Measurements from ENCODE around the gene KATNBL1.

Gene KATNBL1

DNA sequence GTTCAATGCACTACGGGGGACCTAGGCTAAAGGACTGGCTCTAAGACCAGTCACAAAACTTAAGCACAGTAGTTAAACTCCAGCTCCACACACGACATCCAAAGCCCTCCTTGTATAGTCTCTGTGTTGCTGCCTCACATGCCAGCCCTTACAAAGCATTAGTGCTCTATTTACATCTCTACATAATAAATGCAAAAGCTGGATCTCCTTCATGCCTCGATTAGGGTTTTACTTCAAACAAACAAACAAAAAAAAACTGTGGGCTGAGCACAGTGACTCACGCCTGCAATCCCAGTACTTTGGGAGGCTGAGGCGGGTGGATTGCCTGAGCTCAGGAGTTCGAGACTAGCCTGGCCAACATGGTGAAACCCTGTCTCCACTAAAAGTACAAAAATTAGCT, 98.4 kb downstream of the KATNBL1 start:
- DNase-seq: no peak

DNA sequence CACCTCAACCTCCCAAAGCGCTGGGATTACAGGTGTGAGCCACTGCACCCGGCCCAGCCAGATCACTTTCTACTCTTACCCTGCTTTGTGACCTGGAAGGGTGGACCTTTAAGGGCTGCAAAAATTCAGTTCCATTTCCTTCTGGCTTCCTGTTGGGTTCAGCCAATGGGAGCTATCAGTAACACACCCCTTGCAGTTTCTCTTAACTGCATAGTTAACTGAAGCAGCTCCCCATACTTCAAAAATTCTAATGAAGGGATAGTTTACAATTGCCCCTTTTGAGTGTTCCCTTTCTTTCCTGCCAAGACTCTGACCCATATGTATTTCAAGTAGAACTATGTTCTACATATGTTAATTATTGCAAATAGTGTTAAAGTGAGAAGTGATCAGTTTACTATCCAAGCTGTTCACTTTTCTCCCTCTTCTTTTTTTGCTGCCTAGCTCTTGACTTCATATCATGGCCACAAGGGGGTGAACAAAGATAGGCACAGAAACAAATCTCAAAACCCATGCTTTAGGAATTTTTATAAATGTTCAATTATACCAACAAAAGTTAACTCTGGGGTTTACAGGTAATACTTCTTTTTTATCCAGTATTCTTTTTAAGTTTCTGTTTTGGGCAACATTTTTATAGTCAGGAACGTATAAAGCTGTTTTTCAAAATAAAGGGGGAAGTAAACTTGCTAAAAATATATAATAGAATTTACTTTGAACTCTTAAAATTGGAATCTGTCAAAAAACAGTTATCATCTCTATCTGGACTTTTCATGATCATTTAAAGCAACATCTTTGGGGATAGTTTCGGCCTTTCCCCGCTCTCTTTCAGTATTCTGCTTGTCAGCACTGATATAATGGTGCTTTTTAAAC, 99.9 kb downstream of the KATNBL1 start:
- DNase-seq: no peak

DNA sequence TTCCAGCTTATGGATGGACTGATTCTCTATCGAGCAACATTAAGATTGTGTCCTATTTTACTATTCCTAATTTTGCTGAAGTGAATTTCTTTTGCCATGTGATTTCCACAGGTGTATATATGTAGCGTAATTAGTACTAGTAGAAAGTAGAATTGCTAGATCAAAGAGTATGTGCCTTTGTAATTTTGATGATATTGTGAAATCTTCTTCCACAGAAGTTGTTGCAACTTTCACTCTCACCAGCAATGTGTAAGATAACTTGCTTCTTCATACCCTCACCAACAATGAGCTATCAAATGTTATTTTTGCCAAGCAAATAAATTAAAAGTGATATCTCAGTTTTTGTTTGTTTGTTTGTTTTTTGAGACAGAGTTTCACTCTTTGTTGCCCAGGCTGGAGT, 102.6 kb downstream of the KATNBL1 start:
- no peak for DNase-seq

- no peak for DNase-seq
Observed at GRCh38 chr15:34106423-34106822, 103.5 kb downstream of the KATNBL1 start.

DNA sequence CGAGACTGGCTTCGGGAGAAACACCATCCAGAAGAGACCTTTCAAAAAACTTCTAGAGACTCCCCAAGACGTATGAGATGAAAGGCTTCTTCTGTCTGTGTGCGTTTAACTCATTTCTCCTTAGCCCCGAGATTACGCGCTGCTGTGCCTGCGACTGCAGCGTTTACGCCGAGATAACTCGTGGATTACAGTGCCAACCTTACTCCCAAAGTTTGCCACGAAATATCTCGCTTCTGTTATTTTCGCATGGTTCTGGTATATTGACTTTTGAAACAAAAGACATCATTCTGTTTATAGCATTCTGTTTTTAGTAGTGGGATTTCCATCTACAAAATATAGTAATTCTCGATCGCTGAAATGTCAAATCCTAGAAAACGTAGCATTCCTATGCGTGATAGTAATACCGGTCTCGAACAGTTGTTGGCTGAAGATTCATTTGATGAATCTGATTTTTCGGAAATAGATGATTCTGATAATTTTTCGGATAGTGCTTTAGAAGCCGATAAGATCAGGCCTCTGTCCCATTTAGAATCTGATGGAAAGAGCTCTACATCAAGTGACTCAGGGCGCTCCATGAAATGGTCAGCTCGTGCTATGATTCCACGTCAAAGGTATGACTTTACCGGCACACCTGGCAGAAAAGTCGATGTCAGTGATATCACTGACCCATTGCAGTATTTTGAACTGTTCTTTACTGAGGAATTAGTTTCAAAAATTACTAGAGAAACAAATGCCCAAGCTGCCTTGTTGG, 107.5 kb downstream of the KATNBL1 start:
- DNase-seq: no peak

DNA sequence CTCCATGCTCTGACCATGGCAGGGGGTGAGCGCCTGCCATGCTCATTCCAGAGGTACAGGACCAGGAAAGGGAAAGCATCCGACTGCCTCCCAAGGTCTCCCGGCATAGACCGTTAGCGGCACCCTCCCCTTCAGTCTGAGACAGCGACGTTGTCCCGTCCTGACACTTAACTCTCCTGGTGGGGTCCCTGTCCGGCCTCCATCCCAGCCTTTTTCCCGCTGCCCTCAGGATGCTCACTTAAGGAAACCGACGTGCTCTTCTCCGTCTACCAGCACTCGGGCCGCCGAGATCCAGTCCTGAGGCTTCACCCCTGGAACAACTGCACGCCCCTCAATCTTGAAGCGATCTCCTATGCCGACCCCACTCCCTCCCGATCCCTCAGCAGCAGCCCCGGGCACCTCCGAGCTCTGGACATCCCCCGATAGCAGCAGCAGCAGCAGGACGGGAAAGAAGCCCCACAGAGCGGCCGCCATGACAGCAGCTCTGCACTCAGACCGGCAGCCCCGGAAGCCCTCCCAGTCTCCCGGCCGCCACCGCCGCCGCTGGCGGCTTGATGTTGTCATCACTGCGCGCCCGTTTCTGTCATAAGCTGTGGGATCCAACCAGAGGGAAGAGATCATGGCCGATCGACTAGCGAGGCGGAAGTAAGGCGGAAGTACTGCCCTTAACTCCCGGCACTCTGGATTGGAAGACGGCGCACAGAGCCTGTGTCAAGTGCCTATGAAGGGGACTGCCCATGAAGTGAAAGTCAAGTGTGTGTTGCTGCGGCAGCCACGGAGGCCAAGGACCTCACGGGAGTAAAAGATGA, 108.3 kb downstream of the KATNBL1 start, which contains the start of the genes EMC7 and PGBD4:
Gene EMC7 (minus strand): TSS at position 497 of the 809 bp plus-strand sequence. CDS start 23 bp downstream, at position 474.
Gene PGBD4 (plus strand): TSS at position 718 of the 809 bp plus-strand sequence. CDS start 449 bp downstream, outside the sequence.
- DNase-seq: peak; percentile 89

DNA sequence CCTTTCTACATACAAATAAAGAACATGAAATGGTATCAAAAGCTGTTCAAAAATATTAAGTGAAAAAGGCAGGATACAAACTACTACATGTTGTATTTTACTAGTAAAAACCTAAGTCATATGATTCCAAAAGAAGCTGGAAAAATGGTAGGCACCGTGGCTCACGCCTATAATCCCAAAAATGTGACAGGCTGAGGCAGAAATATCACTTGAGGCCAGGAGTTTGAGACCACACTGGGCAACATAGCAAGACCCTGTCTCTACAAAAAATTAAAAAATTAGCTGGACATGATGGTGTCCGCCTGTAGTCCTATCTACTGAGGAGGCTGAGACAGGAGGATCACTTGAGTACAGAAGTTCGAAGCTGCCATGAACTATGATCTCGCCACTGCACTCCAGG, 110.0 kb downstream of the KATNBL1 start:
- DNase-seq: no peak

Data from DMS79 treated with DMSO at 0.1 percent for 48 hours (cell line).